GM19324 (cell line): ENCODE data around the gene TGM2.

ENCODE experiments used
- ATAC-seq: cut with Tn5 transposase; IDR thresholded peaks from one replicate; pipeline ENCODE4 v1.9.1; 2021; ENCODE audit warnings: mild to moderate bottlenecking, moderate library complexity; ENCODE audit not compliant: unreplicated experiment, low FRiP score

Gene TGM2

DNA sequence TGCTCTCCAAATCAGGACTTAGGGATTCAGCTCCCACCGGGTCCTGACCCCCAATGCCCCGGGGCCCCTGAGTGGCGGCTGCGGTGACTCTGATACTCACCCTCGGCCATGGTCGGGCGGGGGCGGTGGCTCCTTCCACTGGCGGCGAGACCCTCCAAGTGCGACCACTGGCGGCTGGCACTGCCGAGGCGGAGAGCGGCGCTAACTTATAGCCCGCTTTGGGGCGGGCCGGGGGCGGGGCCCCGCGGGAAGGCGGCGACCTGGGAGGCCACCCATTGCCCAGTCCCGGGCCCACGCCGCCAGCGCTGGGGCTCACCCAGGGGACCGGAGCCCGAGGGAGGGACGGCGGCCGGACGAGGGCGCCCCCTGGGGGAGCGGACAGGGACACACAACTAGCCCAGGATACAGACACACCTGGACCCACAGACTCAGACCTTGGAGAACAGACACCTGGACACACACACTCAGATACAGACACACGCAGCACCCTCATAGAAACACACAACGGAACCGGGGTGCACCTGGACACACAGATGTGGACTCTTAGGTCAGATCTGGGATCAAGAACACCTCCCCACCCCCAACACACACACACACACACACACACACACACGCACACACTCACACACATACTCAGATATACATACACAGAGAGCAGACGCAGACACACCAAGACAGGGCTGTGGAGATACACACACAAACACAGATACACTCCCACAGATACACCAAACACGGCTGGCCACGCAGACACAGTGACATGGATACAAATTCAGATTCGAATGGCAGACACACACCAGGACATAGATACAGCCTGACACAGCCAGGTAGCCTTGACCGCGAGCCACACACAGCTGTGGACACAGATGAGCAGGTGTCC is at the start of gene TGM2:
Gene TGM2 (minus strand): TSS at position 182 of the 877 bp plus-strand sequence. CDS start 72 bp downstream, at position 110.
- ATAC-seq: peak; percentile 63

- ATAC-seq: no peak
These were observed 49.5 kb upstream of the TGM2 start for GRCh38 chr20:38214256-38215193.

DNA sequence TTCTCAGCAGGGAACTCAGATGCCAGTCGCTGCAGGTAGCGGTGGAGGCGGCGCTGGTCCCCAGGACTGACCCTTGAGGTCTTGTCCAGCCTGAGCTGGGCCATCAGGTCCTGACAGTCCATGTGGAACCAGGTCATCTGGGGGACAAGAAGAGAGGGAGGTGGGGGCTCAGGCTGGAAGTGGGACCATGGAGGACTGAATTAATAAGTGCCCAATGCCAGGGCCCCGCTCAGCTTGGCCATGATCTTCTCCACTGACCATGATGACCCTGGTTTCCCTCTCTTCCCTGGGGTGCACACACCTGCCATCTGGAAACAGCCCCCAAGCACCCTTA is 48.5 kb upstream of the TGM2 start:
- ATAC-seq: no peak

DNA sequence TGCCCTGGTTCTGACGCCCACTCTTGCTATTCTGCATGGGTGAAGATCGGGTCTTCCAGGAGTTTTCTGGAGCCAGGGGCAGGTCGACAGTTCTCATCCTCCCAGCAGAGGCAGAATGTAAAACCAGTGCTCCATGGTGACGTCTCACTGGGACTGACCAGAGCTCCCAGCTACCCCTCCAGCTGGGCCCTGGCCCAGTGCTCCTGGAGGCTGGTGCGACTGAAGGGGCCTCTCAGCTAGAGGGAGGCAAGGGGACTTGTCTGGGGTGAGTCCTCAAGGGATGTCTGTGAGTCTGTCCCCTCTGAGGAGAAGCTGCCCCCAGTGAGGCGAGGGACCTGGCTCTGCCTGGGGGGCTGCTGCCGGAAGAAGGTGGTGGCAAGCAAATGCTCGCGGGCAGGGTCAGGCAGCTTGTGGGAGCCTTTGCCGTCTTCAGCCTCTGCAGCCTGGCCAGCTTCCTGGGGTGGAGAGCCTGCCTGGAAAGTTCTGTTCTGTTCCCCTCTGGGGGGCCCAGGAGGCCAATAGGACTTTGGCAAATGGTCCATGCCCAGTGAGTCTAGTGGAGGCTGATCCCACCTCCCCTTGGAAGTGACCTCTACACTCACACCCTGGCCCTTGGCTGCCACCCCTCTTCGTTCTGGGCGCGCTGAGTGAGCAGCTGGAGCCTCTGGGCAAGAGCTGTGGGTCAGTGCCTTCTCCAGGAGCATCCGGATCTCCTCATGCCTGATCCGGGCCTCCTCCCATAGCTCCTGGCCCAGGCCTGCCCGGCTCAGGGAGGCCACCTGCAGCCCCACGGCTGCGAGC is 47.9 kb upstream of the TGM2 start:
- no peak for ATAC-seq

GRCh38 chr20:38211200-38212097 is 46.4 kb upstream of the TGM2 start:
- no peak for ATAC-seq

- no peak for ATAC-seq
These were observed 45.7 kb upstream of the TGM2 start for GRCh38 chr20:38210741-38211140.

GRCh38 chr20:38209736-38210405 is 44.8 kb upstream of the TGM2 start:
- ATAC-seq: no peak

- no peak for ATAC-seq
These were observed 44.1 kb upstream of the TGM2 start for GRCh38 chr20:38209054-38209675.

DNA sequence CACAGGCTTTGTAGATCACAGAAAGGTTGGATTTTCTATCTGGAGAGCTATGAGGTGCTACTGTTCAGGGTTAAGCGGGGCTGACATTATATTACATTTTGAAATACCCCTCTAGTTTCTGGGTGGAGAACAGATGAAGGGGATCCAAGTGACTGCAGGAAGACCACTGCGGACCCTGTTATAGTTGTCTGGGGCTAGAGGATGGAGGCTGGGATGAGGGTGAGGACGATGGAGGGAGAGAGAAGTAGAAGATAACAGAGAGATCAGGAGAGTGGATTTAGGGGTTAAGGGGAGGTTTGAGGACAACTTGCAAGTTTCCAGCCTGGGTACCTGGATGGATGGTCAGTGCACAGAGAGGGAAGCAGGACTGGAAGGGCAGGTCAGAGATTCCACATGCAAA is 43.5 kb upstream of the TGM2 start:
- no peak for ATAC-seq

DNA sequence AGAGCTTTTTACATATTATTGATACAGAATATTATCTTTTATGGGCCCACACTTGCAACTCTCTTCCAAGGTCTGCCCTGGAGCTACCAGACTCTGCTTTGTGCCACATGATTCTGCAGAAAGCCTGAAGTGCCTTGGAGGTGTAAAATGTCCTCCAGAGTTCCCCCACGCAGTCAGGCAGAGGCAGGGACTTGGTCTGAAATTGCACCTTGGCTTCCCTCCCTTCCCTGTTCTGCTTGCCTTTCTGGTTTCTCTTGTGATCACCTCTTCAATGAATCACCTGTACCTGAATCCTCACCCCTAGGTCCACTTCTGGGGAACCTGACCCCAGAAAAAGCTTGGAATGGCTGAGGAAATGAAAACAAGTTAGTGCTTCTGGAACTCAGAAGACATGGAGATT is 43.0 kb upstream of the TGM2 start:
- no peak for ATAC-seq

- no peak for ATAC-seq
These were observed 42.6 kb upstream of the TGM2 start for GRCh38 chr20:38207621-38208020.

DNA sequence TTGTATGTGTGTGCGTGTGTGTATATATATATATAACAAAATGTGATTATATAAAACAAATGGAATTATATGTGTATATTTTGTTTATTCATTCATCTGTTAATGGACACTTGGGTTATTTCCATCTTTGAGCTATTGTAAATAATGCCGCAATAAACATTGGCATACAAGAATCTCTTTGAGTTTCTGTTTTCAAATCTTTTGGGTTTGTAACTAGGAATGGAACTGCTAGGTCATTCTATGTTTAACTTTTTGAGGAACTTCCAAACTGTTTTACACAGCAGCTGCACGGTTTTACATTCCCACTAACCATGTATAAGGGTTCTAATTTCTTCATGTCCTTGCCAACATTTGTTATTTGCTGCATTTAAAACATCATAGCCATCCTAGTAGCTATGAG is 39.9 kb upstream of the TGM2 start:
- no peak for ATAC-seq

DNA sequence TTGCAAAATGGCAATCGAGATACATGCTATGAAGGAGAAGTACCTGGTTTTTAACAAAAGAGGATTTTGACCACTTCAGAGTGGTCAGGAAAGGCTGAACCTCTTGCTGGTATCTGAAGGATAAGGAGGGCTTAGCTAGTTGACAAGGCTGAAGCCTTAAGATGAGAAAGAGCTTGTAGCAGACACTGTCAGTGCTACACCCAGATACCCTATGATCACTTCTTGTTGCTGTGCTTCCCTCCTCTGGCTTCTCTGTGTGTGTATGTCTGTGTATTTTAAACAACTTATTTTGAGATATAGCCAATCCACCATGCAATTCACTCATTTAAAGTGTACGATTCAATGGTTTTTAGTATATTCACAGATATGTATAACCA is 38.9 kb upstream of the TGM2 start:
- ATAC-seq: no peak

GRCh38 chr20:38203337-38203980 is 38.4 kb upstream of the TGM2 start:
- ATAC-seq: no peak

DNA sequence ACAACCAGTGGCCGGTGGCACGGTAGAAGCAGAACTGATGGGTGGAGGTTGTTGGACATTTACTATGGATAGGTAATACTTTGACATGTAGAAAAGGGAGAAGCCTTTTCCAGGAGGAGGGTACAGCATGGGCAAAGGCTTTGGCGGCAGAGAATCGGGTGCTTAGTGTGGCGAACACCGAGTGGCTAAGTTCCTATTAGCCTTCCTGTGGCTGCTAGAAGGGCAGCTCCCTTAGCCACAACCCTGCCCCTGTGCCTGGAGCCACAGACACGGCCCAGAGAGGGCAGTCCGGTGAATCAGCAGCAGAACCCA is 37.9 kb upstream of the TGM2 start:
- no peak for ATAC-seq

GRCh38 chr20:38202153-38202981 is 37.3 kb upstream of the TGM2 start:
- ATAC-seq: no peak

GRCh38 chr20:38201356-38201755 is 36.3 kb upstream of the TGM2 start:
- ATAC-seq: no peak

- ATAC-seq: no peak
These were observed 35.6 kb upstream of the TGM2 start for GRCh38 chr20:38200646-38201045.
